ENCODE results near the gene PRRC2B.

PRRC2B gene

DNA sequence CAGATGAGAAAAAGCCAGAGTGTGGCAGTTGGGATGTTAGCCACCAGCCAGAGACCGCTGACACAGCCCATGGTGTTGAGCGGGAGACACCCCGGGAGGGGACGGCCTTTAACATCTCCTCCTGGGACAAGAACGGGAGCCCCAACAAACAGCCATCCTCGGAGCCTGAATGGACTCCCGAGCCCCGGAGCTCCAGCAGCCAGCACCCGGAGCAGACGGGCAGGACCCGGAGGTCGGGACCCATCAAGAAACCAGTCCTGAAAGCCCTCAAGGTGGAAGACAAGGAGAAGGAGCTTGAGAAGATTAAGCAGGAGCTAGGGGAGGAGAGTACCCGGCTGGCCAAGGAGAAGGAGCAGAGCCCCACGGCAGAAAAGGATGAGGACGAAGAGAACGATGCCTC is 80.8 kb downstream of the PRRC2B start:
- no peak for DNase-seq

DNA sequence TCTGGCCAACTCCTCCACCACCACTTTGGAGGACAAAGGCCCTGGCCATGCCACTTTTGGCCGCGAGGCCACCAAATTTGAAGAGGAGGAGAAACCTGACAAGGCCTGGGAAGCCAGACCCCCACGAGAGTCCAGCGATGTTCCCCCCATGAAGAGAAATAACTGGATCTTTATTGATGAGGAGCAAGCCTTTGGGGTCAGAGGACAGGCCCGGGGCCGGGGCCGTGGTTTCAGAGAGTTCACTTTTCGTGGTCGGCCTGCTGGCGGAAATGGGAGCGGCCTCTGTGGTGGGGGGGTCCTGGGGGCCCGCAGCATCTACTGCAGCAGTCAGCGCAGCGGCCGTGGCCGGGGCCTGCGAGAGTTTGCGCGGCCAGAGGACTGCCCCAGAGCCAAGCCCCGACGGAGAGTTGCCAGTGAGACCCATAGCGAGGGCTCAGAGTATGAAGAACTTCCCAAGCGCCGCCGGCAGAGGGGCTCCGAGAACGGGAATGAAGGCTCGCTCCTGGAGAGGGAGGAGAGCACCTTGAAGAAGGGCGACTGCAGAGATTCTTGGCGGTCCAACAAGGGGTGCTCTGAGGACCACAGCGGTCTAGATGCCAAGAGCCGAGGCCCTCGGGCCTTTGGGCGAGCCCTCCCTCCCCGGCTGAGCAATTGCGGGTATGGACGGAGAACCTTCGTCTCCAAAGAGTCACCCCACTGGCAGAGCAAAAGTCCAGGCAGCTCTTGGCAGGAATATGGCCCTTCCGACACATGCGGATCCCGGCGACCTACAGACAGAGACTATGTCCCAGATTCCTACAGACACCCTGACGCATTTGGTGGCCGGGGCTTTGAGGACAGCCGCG is 81.4 kb downstream of the PRRC2B start:
- no peak for DNase-seq

DNA sequence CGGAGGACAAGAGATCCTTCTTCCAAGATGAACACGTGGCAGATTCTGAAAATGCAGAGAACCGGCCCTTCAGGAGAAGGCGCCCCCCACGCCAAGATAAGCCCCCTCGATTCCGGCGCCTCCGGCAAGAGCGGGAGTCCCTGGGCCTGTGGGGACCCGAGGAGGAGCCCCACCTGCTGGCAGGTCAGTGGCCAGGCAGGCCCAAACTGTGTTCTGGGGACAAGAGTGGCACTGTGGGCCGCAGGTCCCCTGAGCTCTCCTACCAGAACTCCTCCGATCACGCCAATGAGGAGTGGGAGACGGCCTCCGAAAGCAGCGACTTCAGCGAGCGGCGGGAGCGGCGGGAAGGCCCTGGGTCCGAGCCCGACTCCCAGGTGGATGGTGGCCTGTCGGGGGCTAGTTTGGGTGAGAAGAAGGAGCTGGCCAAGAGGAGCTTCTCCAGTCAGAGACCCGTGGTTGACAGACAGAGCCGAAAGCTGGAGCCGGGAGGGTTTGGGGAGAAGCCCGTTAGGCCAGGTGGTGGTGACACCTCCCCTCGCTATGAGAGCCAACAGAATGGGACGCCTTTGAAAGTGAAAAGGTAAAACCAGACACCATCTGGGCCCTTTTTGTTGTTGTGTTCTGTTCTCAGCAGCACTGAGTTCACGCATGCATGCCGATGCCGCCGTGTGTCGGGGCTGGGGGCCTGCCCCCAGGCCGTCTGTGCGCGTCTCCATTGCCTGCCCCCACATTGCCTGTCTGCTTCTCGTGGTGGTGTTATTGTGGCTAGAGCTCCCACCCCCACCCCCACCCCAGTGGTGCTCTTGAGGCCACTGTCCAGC is 82.3 kb downstream of the PRRC2B start:
- DNase-seq, result peak in 1 of 2 experiments; percentile 17

DNA sequence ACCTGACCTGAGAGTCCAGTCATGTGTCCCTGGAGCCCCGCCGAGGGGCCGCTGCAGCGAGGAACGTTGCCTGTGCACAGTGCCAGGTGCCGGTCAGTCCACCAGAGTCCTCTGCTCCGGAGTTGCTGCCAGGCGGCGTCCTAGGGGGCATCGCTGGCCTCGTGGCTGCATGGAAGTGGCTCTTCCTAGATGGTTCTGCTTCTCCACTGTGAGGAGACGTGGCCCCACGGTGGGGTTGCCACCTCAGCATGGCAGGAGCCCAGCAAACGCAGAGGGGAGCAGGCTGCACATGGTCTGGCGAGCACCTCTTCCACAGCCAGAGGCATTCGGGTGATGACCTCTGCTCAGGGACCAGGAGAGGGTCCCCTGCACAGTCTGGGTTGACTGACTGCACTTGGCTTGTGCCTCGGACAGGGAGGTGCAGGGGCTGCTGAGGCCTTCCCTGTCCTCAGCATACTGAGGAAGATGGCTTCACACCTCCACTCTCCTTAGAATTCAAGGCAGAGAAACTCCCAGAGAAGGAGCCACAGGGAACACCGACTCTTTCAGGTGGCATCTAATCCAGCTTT is 83.0 kb downstream of the PRRC2B start:
- DNase-seq, result no peak

DNA sequence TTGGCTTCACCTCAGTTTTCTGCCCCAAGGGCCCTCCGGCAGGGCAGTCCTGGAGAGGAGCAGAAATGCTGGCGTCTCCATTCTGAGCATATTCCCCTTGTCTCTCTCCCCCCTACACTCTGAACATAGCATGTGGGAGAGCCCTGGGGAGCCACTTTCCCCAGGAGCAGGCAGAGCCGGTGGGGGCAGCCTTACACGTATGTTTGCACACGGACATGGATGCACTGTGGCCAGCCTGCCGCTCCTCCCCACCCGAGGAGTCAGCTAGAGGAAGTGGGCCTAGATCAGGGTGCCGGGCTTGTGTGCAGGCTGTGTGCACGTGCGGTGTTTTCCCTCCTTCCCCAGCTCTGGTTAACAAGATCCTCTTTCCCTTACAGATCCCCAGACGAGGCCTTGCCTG is 83.5 kb downstream of the PRRC2B start:
- DNase-seq, result no peak

DNA sequence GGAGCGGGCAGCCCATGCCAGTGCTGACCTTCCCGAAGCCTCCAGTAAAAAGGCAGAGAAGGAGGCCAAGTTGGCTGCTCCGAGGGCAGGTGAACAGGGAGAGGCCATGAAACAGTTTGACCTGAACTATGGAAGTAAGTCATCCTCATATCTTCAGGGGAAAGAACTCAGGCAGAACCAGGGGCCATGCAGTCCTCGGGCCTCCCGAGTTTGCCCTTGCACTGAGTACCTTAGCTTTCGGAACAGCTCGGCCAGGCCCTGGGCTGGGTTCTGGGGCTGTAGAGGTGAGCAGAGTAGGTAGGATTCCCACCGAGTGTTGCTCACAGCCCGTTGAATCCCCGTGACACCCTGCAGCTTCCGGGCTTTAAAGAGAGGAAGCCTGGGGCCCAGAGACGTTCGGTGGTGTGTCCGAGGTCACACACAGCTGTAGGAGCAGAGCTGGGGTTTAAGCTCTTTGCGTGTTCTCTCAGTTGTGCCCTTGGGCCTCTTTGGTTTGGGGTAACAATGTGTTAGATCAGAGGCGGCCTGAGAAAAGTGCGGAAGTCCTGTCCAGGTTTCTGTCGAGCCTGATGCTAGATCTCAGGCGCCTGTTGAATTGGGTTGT is 84.0 kb downstream of the PRRC2B start:
- DNase-seq, result no peak

DNA sequence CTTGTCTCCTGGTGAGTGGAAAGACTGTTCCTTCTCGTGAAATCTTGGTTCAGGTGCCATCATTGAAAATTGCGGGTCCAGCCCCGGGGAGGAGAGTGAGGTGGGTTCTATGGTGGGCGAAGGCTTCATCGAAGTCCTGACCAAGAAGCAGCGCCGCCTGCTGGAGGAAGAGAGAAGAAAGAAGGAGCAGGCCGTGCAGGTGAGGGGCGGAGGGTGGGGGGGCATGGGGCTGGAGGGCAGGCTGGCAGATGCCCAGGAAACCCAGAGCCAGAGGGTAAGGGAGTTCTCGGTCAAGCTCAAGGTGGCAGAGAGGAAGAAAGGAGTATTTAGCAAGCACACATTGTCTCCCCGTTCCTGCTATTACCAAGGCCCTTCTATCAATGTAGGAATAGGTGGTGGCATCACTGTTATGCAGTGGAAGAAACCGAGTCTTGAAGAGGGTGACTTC is 84.6 kb downstream of the PRRC2B start:
- DNase-seq, result no peak

DNA sequence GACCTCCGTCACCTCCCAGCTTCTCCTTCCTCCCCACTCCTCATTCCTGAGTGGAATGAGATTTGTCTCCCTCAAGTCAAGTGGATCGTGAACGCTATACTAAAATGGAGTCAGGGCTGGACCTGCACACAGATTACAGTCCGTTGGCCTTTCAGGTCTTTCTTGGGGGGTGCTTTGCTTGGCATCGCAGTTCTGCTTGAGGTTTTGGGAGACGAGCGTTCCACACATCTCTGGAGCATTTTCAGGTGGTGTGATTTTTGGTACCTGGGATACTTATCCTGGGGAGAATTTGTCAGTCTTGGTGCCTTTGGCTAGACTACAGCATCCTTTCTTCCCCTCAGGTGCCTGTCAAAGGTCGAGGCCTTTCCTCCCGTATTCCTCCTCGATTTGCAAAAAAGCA is 85.0 kb downstream of the PRRC2B start:
- no peak for DNase-seq

DNA sequence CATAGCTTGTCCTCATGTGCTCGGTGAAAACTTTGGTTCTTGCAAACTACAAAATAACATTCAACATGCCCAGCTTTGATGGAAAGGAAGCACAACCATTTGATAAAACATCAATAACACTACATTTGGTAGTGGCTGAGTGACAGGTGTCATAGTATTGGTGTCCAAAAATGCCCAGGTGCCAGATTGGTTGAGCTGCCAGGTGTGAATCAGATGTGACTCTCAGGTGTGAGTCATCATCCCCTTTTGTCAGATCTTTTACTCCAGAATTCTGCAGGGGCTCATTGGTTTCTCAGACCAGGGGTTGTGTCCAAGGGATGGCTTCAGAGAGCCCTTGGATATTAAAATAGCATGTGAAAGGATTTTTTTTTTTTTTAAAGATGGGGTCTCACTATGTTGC is 86.4 kb downstream of the PRRC2B start:
- no peak for DNase-seq

DNA sequence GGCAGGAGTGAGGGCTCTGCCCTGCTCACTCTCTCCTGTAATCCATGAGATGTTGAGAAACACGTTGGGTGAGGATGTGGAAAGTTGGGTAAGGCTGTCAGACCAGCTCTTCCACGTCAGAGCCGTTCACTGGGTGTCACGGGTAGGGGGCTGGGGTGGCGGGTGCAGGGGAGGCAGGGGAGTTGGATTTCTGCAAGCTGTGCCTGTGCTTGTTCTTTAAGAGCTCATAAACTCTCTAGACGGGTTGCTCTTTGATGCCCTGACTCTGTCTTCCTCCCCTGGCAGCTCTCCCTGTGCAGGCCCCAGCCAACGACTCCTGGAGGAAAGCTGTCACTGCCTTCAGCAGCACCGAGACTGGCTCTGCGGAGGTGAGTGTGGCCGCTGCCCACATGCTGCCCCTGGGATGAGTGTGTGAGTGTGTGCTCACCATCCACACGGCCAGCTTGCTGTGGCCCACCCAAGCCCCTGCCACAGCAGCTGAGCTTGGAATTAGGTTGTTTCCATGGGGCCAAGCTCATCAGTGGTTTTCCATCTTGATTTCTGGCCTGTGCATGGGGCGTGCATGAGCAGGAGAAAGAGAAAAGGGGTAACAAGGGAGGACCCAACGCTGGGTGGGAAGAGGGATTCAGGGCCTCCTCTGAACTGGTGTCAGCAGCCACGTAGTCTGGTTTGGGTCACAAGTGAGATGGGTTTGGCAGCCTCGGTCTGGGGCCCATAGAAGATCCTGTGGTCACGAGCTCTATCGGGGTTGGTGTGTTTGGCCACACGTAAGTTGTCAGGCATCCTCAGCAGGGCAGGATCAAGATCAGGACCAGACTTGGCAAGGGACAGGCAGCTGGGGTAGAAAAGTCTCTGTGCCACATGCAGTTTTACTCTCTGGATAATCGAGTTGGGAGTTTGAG is 87.8 kb downstream of the PRRC2B start:
- DNase-seq, result no peak

DNA sequence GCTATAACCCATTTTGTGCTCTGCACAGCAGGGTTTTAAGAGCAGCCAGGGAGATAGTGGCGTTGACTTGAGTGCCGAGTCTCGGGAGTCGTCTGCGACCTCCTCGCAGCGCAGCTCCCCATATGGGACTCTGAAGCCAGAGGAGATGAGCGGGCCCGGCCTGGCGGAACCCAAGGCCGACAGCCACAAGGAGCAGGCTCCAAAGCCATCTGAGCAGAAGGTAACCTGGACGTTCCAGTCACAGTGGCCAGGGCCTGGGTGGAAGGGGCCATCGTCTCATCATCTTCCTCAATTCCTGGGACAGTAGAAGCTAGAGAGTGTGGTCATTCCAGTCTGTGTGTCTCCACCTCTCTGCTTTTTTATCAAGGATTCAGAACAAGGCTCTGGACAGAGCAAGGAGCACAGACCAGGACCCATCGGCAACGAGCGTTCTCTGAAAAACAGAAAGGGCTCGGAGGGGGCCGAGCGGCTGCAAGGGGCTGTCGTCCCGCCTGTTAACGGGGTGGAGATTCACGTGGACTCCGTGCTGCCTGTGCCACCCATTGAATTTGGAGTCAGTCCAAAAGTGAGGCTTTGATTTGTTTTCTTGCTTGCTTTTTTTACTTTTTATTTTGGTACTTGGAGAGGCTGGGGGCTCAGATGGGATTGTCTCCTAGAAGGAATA is 88.6 kb downstream of the PRRC2B start:
- no peak for DNase-seq

DNA sequence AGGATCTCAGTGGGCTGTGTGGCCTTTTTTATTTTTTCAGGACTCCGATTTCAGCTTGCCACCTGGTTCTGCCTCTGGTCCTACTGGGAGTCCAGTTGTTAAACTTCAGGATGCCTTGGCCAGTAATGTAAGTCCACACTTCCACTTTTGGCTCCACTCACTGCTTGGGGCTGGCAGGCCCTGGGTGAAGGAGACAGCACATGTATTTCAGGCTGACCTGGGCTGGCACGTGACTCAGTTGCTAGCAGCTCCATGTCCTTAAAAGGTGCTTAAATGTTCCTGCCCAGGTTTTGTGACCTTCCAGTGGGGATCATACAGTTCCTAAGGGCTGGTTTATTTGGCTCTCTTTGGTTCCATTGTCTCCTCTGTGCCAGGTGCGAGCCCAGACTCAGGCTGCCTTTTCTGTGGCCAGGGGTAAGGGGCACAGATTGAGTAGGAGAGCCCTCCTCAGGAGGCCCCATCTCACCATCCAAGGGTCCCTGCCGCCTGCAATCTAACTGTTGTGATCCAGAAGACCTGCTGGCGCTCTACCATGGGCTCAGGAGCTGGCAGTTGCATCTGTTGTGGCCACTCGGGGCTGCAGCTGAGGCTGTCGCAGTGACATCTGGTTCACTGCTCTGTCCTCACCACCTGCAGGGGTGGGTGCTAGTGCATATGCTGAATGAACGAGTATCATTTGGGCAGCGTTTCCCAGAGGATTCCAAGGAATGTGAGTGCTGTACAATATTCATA is 89.6 kb downstream of the PRRC2B start:
- DNase-seq, result no peak

DNA sequence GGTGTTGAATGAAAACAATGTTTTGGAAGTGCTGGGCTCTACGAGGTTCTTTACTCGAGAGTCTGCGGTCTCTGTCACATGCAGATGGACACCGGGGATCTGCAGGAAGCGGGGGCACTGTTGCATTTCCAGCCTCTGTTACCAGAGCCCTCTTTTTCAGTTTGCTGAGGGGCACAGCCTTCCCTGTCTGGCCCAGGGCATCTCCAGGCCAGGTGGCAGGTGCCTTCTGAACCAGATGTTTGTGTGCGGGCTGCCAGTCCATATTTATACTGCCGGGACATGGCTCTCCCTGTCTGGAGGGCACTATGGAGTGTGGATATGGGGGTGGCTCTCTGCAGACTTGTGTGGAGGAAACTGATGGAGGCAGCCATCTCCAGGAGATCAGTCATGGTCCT is 90.2 kb downstream of the PRRC2B start:
- DNase-seq, result no peak

DNA sequence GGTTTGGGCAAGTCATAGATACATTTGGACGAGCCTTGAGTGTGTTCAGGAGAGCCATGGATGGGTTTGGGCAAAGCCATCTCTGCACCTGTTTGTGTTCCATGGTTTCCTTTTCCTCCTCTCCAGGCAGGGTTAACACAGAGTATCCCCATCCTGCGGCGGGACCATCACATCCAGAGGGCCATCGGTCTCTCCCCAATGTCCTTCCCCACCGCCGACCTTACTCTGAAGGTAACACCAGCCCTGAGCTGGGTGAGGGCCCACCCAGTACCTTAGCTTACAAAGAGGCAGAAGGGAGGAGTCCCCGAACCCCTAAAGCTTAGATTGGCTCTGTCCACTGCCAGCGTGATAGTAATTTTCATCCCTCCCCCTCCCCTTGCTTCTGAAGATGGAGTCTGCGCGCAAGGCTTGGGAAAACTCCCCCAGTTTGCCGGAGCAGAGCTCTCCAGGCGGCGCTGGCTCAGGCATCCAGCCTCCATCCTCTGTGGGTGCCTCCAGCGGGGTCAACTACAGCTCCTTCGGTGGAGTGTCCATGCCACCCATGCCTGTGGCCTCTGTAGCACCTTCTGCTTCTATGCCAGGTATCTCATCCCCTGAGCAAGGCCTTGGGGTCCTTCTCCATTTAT is 90.8 kb downstream of the PRRC2B start:
- DNase-seq, result no peak

DNA sequence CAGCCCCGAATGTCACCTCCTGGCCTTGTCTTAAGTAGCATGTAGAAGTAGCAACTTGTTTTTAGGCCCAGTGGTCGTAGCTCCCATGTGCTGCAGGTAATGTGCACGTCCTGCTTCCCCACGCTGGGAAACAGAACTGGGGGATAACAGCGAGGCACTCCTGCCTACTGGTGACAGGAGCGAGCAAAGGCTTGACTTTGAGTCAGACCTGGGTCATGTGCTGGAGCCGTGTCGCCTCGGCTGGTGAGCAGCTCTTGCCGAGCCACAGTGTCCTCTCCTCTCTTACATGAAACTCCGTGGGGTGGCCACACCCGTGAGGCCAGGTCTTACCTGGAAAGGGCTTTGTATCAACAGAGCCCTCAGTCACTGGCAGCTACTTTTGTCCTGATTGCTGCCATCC is 91.3 kb downstream of the PRRC2B start:
- no peak for DNase-seq

DNA sequence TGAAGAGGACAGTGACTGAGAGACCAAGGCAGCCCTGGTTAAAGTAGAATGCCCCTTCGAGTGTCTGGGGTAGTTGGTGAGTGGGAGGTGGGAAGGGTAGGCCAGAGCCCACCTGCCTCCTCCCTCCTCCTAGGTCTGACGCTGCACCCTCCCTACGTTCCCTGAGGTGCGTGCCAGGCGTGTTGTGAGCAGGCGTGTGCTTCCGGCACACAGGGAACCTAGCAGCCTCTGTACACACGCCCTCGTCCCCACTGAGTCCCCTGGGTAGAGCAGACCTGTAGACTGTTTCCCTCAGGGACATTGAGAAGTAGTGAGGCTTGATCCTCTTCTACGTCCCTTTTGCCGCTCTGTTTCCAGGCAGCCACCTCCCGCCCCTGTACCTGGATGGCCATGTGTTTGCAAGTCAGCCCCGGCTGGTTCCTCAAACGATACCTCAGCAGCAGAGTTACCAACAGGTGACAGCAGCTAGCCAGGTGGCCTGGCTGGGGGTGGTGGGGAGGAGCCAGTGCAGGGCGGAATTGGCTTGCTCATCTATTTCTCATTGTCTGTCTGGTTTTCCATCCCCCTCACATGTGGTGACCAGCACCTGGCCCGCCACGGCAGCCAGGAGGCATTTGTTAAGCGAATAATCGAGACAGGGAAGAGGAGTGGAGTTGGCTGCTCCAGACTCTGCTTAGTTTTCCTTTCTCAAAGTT is 92.0 kb downstream of the PRRC2B start:
- DNase-seq, result no peak

DNA sequence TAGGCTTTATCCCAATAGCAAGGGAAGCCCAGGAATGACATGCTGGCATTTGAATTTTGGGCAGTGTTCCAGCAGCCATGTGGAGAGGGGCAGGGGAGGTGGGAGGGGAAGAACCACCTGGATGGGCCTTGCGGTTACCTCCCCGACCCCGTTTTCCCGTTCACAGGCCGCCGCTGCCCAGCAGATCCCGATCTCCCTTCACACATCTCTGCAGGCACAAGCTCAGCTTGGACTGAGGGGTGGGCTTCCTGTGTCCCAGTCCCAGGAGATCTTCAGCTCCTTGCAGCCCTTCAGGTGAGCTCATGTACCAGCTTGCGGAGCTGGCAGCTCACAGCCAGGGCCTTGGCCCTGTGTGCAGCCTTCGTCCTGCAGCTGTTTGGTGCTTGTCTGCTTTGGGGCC is 93.1 kb downstream of the PRRC2B start:
- no peak for DNase-seq

DNA sequence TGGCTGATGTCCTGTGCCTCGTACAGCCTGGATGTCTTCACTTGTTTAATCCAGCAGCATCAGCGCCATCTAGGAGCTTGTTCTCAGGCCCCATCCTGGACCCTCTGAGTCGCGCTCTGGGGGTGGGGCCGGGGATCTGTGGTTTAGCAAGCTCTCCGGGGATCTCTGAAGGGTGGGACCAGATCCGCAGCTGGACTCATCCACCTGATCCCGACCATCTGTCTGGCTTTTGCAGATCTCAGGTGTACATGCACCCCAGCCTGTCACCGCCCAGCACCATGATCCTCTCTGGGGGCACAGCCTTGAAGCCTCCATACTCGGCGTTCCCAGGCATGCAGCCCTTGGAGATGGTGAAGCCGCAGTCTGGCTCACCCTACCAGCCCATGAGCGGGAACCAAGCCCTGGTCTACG is 93.7 kb downstream of the PRRC2B start:
- no peak for DNase-seq

DNA sequence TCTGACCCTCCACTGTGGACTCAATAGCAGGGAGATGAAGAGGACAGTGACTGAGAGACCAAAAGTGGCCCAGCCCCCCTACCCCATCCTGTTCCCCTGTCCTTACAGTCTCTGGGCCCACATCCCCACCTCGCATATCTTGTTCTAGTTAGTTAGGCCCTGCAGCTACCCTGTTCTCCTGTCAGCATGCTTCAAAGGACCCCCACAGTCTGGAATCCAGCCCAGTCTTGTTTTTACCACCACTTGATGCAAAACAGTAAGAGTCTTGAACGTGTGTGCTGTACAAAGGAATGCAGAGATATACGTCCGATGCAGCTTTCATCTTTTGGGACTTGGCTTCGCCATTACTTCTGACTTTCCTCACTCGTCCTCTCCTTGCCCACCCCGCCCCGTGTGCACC is 96.6 kb downstream of the PRRC2B start:
- DNase-seq, result no peak

All from cerebellar nuclear complex (tissue), 1 donor.